GM12873 (cell line): ENCODE results near the gene RASL10A.
A peak's percentile ranks its signal among the peaks of the same experiment; 100 is the strongest.

Experiments
- CTCF ChIP-seq: IDR thresholded peaks from 2 replicates; pipeline ENCODE4 v1.5.1; 2012; ENCODE audit warnings: low read depth, mild to moderate bottlenecking, moderate library complexity, low read length, control low read depth; ENCODE audit not compliant: insufficient read depth; ENCODE audit errors: missing control alignments

Gene RASL10A

GRCh38 chr22:29314537-29315285 is 786 bp downstream of the RASL10A start:
- TF ChIP-seq CTCF: no peak

DNA sequence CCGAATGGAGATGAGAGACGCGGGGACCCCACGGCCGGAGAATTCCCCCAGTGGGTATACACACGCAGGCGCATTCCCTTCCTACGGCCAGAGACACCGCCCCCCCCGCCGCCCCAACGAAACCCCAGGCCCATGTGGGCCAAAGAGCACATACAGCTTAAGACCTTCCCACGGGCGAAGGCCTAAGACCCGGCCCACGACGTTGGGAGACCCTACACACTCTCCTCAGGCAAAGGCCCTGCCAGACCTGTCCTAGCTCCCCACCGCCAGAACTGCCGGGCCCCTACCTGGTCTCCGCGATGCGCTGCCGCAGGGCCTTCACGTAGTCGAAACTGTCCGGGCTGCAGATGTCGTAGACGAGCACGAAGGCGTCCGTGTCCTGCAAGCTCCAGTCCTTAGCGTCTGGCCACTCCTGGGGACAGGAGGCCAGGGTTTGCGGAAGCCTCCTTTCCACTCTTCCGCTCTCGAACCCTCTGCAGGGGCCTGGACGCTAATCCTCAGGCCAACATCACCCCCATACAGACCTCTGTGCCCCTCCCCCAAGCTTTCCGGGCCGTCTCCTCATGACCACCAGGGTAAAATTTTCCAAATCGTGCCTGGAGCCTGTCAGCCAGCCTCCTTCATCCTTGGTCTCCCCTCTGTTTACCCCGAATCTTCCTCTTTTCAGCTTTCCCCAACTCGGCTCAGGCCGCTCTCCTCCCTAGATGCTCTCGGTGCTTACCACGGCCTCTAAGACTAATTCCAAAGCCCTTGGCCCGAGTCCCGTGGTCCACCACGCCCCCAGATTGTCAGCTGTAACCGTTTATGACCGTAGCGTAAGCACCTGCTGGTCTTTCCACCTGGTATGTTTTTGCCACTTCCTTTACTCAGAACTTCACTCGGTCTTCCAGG is 1.7 kb downstream of the RASL10A start:
- TF ChIP-seq CTCF: no peak

DNA sequence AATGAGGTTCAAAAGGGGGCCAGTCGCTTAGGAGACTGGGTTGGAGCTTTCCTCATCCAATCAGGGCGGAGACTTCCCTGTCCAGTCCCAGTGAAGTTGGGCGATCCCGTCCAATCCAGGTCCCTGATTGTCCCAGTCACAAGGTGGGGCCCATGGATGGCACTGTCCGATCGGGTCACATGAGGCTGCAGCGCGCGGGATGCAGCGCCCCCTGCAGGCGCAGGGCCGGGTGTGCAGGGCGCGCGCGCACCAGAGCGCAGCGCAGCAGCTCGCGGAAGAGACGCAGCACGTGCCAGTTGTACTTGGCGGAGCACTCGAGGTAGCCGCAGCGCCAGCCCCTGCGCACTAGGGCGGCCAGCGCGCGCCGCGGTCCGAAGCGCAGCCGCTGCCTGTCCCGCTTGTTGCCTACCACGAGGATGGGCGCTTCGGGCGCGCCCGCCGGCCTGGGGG is 2.3 kb downstream of the RASL10A start:
- peak; percentile 73 for TF ChIP-seq CTCF

- no peak for TF ChIP-seq CTCF
Measured at GRCh38 chr22:29312218-29313125, 3.0 kb downstream of the RASL10A start.

- no peak for TF ChIP-seq CTCF
Measured at GRCh38 chr22:29311464-29312217, 3.9 kb downstream of the RASL10A start.

DNA sequence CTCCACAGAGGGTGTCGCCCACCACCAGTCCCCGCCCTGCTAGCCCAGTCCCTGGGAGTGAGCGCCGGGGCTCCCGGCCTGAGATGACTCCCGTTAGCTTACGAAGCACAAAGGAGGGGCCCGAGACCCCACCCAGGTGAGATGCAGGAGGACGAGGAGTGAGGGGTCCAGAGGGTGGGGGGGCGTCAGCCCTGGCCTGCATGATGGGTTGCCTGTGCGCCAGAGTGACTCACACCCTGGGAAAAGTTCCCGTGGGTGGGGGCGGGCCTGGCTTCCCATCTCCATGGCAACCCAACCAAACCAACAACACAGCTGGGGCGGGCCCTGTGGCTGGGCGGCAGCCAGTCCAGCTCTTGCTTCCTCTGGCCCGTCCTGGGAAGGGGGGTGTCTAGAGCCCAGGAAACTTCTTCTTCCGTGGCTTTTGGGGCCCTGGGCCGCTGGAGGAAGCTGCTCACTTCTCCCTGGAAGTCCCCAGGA is 4.6 kb downstream of the RASL10A start:
- no peak for TF ChIP-seq CTCF
